ENCODE measurements around the gene BTBD9. TPM values are rescaled to one million over a fixed set of nuclear protein-coding genes. Genes with fewer than 3 reads are reported as not detected.

BTBD9 gene
- total RNA-seq, 1 experiment from 2014 or later, result 8.9 TPM

DNA sequence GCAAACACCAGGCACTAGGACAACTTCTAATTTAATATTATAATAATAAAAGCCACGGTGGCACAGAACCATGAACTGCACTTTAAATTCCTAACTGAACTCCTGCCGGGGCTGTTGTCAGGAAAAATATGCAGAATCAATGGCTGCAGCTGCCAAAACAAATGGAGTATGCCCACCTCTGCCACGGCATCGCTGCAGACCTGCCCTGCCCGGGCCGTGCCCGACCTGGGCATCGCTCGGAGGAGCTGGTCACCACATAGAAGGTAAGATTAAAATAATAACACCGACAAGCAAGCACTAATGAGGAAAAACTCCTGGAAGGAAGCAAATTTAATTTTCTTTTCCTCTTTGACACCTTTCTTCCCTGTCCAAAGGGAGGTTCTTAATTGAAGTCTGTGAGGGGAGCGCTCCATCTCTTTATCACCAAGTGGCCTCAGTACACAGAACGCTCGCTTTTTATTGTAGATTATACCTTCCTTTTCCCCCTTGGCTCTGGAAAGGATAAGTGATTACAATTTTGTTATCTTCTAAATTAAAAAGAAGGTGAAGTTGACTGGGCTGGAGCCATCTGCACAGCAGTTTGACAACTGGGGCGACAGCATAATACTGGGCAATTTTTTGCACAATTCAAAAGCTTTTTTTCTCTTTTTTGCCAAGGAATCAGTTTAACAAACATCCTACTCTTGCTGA is 468.9 kb downstream of the BTBD9 start:
- H2BK120ac ChIP-seq (ENCODE audit: low read depth, low read length, poor library complexity, severe bottlenecking), result no peak overlapping the region
- H4K5ac ChIP-seq (ENCODE audit: insufficient read length, low read depth, low read length), result no peak overlapping the region
- H2BK15ac ChIP-seq (ENCODE audit: low read depth, low read length), result no peak overlapping the region
- no peaks in the 10 kb centered on the region for H4K20me1 ChIP-seq (ENCODE audit: control insufficient read depth, insufficient read depth, insufficient read length)
- H2BK20ac ChIP-seq (ENCODE audit: low read depth, low read length, poor library complexity, severe bottlenecking), result no peak overlapping the region
- no peaks in the 10 kb centered on the region for H3K27me3 ChIP-seq (ENCODE audit: insufficient read depth, low read length)
- no peaks in the 10 kb centered on the region for H3K23me2 ChIP-seq (ENCODE audit: insufficient read length, low read depth, low read length, poor library complexity, severe bottlenecking)
- H3K9me3 Mint-ChIP-seq, result no peaks in the 10 kb centered on the region
- WGBS (ENCODE audit: extremely low coverage, insufficient read length, low lambda C conversion rate), result no CpG with 5 or more reads among the region's 14 CpGs
- H3K36me3 Mint-ChIP-seq (ENCODE audit: insufficient read depth in 1 of 3, low read depth in 3 of 3), result no peaks in the 10 kb centered on the region; a peak in 1 of 7 replicates
- no peak for DNase-seq
- no peak overlapping the region for H3K14ac ChIP-seq (ENCODE audit: insufficient read depth, low read length)
- H2AK5ac ChIP-seq (ENCODE audit: insufficient read length, low read length), result no peak overlapping the region
- no peak overlapping the region for H2BK5ac ChIP-seq (ENCODE audit: insufficient read length, low read length)
- H3K18ac ChIP-seq (ENCODE audit: insufficient read length, low read depth, low read length), result no peak overlapping the region
- H3K4me1 ChIP-seq (ENCODE audit: insufficient read depth, low read length), result no peaks in the 10 kb centered on the region; the same call in 1 of the 2 replicates
- H3K4me3 Mint-ChIP-seq, result peak overlapping the region in 1 of 2 experiments; percentile 65; a peak in 1 of 5 replicates
- H3K23ac ChIP-seq (ENCODE audit: insufficient read length, low read depth, low read length), result no peak overlapping the region
- H3K27ac ChIP-seq (ENCODE audit: insufficient read length, low read depth, low read length), result no peak overlapping the region
- H3T11ph ChIP-seq (ENCODE audit: low read length), result no peak overlapping the region
- H3K56ac ChIP-seq (ENCODE audit: insufficient read length, low read depth, low read length), result no peak overlapping the region
- no peak overlapping the region for H2BK12ac ChIP-seq (ENCODE audit: insufficient read length, low read depth, low read length)
- no peak overlapping the region for H4K91ac ChIP-seq (ENCODE audit: insufficient read length, low read depth, low read length)
- no peaks in the 10 kb centered on the region for H3K79me2 ChIP-seq (ENCODE audit: insufficient read depth, low read length)
- no peaks in the 10 kb centered on the region for H3K9me3 ChIP-seq (ENCODE audit: control insufficient read depth, low read depth, low read length)
- H3K27ac Mint-ChIP-seq, result peak overlapping the region in 2 of 3 experiments; percentile 82 to 93; a peak in 4 of 7 replicates
- H2AFZ ChIP-seq (ENCODE audit: low read length), result no peak overlapping the region
- TF ChIP-seq CTCF (conservative IDR thresholded peaks at IDR 0.05), result no peak
- no peak overlapping the region for H4K8ac ChIP-seq (replicated peaks; ENCODE audit: insufficient read length, low read depth, low read length)
- H3K4me2 ChIP-seq (ENCODE audit: insufficient read depth, insufficient read length, low read length), result no peak overlapping the region
- no peak overlapping the region for H3K9ac ChIP-seq (ENCODE audit: extremely low read depth, insufficient read length, low read length)
- no peaks in the 10 kb centered on the region for H3K79me1 ChIP-seq (ENCODE audit: insufficient read depth, low read depth, low read length, poor library complexity, severe bottlenecking)
- H3K27me3 Mint-ChIP-seq (ENCODE audit: low read depth), result no peaks in the 10 kb centered on the region; the same call in 1 of the 2 replicates
- no peak overlapping the region for H3K4ac ChIP-seq (ENCODE audit: low read depth, low read length)
- peaks cover 25 to 50% of the 10 kb centered on the region in 2 experiments for H3K4me1 Mint-ChIP-seq

Measured in H9 (cell line).